GM10847 (cell line): ENCODE measurements around the gene SLC49A3.

Source experiments
- POLR2A ChIP-seq: IDR thresholded peaks from 2 replicates; pipeline ENCODE4 v1.6.1; 2011; ENCODE audit not compliant: insufficient read length; ENCODE audit errors: extremely low read depth

The SLC49A3 gene

DNA sequence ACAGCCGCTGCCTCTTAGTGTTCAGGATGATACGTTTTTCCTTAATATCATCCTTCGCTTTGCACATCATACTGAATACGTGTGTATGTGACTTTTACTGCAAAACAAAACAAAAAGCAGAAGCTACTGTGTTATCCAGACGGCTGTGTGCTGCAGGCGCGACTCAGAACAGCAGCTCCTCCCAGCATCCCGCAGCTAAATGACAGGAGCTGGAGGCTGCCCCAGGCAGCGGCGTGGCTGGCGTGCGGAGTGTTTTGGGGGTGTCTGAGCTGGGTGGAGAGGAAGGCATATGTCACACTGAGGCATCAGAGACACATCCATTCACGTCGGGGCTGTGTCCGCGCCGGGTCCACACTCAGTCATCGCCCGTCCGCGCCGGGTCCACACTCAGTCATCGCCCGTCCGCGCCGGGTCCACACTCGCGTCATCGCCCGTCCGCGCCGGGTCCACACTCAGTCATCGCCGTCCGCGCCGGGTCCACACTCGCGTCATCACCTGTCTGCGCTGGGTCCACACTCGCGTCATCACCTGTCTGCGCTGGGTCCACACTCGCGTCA, 33.3 kb upstream of the SLC49A3 start:
- no peak for TF ChIP-seq POLR2A

DNA sequence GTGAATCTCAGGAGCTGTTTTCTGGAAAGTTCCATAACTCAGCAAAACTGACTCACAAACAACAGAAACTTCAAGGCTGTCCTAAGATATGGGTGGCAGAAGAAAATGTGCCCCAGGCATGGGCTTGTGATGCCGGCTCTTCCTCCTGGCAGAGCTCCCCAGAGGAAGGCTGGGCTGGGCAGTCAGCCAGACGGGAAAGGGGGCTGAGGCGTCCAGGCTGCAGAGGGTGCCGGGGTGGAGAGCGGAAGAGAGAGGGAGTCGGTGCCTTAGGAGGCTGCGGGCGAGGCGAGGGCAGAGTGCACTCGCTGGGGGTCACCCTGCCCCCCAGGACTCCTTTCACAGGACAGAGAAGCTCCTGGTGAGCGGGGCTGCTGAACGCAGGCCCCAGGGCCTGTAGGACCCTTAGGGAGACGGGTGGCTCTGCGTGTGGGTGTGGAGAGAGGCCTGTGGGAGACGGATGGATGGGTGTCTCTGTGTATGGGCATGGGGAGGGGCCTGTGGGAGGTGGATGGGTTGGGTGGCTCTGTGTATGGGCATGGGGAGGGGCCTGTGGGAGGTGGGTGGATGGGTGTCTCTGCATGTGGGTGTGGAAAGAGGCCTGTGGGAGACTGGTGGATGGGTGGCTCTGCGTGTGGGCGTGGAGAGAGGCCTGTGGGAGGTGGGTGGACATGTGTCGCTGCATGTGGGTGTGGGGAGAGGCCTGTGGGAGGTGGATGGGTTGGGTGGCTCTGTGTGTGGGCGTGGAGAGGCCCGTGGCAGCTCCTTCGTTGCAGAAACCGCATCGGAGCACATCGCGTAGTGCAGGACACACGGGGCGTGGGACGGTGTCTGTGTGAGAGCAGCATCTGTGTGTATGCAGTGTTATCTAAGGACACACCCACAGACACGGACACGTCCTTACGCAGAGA, 32.6 kb upstream of the SLC49A3 start:
- TF ChIP-seq POLR2A: no peak

DNA sequence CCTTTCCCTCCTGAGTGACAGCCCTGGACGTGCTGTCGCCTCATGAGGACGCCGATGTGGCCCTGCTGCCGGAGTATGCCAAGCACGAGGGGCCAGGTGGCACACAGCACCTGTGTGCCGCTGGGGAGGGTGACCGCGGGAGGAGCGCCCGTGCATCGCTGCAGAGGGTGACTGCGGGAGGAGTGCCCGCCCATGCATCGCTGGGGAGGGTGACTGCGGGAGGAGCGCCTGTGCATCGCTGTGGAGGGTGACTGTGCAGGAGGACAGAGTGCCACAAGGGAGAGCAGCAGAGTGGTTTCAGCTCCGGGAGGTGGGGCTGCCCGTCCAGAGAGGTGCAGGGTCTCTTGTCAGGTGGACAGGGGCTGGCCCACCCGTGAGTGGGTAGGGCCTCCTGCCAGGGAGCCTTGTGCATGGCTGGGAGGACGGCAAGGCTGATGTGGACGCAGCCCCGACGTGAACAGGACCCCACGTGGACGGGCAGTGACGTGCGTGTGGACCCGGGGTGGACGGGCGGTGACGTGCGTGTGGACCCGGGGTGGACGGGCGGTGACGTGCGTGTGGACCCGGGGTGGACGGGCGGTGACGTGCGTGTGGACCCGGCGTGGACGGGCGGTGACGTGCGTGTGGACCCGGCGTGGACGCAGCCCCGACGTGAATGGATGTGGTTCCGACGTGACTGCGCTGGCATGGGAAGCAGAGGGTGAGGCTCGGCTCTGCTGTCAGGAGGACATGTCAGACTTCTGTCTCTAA, 31.3 kb upstream of the SLC49A3 start:
- TF ChIP-seq POLR2A: no peak

DNA sequence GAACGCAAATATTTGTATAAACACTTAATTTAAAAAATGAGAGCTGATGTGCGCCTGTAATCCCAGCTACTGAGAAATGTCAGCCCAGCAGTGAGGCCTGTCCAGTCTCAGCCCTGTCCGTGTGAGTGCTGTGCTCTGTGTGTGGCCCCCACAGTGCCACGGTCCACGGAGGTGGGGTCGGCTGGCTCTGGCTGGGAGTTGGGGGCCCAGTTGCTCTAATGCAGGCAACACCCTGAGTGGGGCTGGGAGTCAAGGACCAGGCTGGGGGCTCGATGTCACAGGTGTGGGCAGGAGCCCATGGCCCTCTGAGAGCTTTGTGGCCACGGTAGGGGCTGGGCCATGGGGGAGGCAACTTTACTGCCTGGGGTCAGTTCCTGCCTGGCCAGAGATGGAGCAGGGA, 29.5 kb upstream of the SLC49A3 start:
- no peak for TF ChIP-seq POLR2A

DNA sequence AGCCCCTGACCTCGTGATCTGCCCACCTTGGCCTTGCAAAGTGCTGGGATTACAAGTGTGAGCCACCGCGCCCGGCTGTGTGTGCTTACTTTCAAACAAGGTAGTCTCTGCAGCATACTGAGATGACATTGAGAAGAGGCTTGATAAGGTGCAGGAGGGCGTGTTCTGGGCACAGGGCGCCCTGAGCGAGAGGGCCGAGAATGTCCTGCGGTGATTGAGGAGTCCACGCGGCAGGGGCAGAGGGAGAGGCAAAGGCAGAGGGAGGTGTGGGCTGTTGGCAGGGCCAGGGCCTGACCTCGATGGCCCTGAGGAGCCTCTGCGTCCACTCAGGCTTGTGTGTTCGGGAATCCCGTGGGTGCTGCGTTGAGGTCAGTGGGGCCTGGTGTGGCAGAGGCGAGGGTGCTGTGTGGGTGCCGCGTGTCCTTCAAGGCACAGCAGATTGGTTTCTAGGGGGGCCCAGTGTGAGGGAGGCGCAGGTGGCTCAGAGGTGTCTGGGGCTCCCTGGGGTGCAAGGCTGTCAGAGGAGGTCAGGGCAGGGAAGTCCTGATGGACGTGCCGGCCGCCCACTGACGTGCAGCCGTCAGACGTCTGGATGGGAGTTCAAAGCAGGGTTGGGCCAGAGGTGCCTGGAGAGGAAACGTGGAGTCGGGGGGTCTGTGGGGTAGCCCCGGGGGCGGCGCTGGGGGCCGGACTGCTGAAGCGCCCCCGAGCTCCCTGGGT, 28.8 kb upstream of the SLC49A3 start:
- TF ChIP-seq POLR2A: no peak

DNA sequence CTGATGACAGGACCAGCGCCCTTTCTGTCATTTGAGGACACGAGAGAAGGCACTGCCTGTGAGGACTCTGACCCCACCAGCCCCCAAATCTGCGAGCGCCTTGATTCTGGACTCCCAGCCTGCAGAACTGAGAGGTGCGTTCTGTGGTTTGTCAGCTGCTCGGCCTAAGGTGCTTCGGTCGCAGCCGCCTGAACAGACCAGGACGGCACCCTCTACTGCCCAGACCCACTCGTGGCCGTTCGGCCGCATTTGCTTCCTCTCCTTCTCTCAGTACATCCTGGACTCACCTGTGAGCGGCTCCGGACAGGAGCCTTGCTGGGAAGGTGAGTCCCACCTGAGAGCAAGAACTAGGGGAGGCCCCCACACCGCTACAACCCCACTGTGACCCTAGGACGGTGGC, 25.1 kb upstream of the SLC49A3 start:
- TF ChIP-seq POLR2A: no peak

DNA sequence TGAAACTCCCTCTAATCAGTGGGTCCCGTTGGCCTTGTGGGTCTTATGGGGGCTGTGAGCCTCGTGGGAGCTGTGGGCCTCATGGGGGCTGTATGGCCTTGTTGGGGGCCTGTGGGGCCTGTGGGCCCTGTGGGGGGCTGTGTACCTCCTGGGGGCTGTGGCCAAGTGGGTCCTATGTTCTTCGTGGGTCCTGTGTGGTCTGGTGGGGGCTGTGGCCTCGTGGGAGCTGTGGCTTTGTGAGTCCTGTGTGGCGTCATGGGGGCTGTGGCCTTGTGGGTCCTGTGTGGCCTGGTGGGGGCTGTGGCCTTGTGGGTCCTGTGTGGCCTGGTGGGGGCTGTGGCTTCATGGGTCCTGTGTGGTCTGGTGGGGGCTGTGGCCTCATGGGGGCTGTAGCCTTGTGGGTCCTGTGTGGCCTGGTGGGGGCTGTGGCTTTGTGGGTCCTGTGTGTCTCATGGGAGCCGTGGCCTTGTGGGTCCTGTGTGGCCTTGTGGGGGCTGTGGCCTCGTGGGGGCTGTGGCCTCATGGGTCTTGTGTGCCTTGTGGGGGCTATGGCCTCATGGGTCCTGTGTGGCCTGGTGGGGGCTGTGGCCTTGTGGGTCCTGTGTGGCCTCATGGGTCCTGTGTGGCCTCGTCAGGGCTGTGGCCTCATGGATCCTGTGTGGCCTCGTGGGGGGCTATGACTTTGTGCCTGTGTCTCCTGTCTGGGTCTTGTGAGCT, 24.1 kb upstream of the SLC49A3 start:
- TF ChIP-seq POLR2A: no peak

DNA sequence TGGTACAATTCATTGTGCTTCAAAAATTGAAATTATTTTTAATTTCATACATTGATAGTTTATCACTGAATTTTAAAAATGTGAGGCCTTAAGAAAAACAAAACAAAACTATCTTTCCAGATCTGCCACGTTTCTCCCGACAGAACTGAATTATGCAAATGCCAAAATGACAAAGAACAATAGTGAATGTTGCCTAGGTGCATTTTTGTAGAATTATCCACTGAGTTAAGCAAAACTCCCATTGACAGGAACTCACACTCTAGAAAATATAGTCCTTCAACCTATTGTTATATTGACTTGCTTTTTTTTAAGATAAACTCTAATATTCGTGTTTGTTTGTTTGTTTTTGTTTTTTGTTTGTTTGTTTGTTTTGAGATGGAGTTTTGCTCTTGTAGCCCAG, 23.1 kb upstream of the SLC49A3 start:
- TF ChIP-seq POLR2A: no peak

DNA sequence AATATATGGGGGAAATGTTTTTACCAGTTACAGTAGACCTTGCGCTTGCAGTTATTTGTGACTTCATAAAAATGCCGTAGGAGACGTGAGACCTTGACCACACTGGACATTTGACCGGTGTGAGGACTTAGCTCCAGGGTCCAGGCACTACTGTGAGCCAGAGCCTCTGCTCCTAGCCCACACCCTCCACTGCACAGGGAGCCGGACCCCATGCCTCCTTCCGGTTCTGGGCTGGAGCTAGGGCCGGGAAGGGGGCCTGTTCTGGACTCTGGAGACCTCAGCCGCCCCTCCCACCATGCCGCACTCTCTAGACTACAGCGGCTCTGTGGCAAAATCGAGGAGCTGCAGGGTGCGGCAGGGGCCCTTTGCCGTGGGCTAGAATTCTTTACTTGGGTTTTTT, 22.0 kb upstream of the SLC49A3 start:
- TF ChIP-seq POLR2A: no peak

DNA sequence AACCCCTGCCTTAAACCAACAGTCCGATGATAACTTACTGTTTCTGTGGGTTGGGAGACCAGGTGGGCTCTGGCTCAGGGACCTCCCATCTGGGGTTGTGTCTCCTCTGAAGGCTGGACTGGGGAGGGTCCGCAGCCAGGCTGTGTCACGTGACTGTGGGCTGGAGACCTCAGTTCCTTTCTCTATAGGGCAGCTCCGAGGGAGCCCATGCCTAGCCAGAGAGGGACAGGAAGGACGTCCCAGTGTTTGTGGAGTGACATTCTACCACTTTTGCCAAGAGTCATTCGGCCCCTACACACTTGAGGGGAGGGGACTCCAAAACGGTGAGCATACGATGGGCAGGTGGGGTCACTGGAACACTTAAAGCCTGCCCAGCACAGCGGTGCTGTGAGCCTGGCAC, 21.2 kb upstream of the SLC49A3 start:
- TF ChIP-seq POLR2A: no peak

DNA sequence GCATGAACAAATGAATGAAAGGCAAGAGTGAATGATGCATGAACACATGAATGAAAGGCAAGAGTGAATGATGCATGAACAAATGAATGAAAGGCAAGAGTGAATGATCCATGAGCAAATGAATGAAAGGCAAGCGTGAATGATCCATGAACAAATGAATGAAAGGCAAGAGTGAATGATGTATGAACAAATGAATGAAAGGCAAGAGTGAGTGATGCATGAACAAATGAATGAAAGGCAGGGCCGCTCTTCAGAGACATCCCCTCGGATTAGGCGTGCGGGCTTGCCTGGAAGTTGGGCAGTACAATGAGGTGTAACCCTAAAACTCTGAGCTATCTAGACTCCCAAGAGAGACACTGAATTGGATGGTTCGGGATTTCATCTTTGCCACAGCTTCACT, 20.4 kb upstream of the SLC49A3 start:
- no peak for TF ChIP-seq POLR2A

DNA sequence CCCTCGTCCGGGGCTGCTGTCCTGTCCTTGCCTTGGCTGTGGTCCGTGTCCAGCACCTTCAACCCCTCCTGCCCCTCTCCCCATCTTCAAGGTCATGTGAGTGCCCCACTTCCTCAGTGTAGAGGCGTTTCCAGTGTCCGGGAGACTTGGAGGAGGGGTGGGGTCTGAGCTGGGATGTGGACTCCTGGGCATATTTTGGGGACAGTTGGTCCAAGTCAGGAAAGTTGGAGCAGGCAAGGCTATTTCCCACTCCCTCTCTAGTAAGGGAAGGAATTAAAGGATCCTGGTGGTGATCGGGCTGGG, 19.6 kb upstream of the SLC49A3 start:
- TF ChIP-seq POLR2A: no peak

DNA sequence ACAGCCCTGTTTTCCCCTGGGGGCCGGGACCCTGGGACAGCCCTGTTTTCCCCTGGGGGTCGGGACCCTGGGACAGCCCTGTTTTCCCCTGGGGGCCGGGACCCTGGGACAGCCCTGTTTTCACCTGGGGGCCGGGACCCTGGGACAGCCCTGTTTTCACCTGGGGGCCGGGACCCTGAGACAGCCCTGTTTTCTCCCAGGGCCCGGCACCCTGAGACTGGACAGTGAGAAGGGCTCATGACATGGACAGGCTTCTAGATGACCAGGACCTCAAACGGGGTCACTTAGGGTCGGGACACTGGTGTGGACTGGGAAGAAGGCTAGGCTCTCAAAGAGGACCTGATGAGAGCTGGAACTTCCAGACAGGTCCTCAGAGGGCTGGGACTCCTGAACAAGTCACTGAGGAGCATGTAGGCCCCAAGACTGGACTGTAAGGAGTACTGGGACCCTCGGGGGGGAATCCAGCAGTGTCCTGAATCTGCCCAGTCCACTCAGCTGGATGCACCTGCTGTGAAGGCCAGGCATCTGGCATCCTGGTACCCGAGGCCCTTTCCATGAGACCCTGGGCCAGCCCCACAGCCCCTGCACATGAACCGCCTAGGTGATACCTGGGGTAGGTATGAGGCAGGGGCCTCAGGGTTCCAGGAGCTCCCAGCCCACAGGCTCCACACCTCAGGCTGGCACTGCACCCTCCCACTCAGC, 19.1 kb upstream of the SLC49A3 start:
- TF ChIP-seq POLR2A: no peak

DNA sequence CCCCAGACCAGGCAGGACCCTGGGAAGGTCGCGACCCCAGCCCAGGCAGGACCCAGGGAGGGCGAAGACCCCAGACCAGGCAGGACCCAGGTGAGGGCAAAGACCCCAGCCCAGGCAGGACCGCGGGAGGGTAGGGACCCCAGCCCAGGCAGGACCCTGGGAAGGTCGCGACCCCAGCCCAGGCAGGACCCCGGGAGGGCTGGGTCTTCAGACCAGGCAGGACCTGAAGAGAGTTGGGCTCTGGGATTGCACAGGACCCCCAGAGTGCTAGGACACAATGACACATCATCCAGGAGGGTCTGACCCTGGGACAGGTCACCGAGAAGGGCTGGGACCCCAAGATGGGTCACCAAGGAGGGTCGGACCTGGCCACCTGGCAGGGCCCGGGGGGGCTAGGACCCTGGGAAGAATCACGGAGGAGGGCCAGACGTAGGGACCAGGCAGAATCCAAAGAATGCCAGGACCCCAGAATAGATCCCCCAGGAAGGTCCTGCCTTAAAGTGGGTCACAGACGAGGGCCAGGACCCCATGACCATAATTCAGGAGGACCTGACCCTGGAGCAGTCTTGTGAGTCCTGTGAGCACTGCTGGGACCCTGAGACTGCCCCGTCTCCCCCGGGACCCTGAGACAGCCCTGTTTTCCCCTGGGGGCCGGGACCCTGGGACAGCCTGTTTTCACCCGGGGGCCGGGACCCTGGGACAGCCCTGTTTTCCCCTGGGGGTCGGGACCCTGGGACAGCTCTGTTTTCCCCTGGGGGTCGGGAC, 18.1 kb upstream of the SLC49A3 start:
- no peak for TF ChIP-seq POLR2A
